Heart left ventricle (tissue), 16 donors: ENCODE measurements around the gene PTPN5. TPM values are rescaled to one million over a fixed set of nuclear protein-coding genes. Genes with fewer than 3 reads are reported as not detected.

ENCODE experiments used
- ATAC-seq, 4 donors: fragments of 200-7000 bp; cut with Tn5 transposase; one replicate each; pipeline ENCODE4 v1.9.1; 2020 to 2022; ENCODE audit warnings: moderate library complexity in 4 of 4, mild to moderate bottlenecking in 3 of 4, moderate number of reproducible peaks in 1 of 4
- DNase-seq, 5 donors: peaks; one replicate each; pipeline ENCODE4 v3.0.0-alpha.2; 2020
- H3K27ac ChIP-seq, 12 donors: fragments of 200-600 bp; sonication (generic) in 4 of 12; one replicate each; pipeline versions ENCODE4 v1.5.0 to v1.8.0; 2016 to 2022; ENCODE audit warnings: mild to moderate bottlenecking in 2 of 12
- H3K27me3 ChIP-seq, 9 donors: fragments of 200-600 bp; sonication (generic) in 2 of 9; one replicate each; pipeline versions ENCODE4 v1.5.1 to v1.8.0; 2016 to 2022; ENCODE audit warnings: mild to moderate bottlenecking in 3 of 9
- H3K36me3 ChIP-seq, 9 donors: fragments of 200-600 bp; sonication (generic) in 2 of 9; one replicate each; pipeline versions ENCODE4 v1.5.0 to v1.8.0; 2018 to 2022; ENCODE audit warnings: mild to moderate bottlenecking in 2 of 9
- H3K4me1 ChIP-seq, 12 donors: fragments of 200-600 bp; sonication (generic) in 4 of 12; one replicate each; pipeline versions ENCODE4 v1.5.0 to v1.8.0; 2016 to 2022; ENCODE audit warnings: mild to moderate bottlenecking in 3 of 12
- H3K4me3 ChIP-seq, 12 donors: fragments of 200-600 bp; sonication (generic) in 4 of 12; one replicate each; pipeline versions ENCODE4 v1.5.0 to v1.8.0; 2017 to 2022; ENCODE audit warnings: mild to moderate bottlenecking in 9 of 12, moderate library complexity in 4 of 12
- H3K9me3 ChIP-seq, 12 donors: fragments of 200-600 bp; sonication (generic) in 4 of 12; one replicate each; pipeline versions ENCODE4 v1.5.0 to v1.8.0; 2016 to 2022; ENCODE audit warnings: mild to moderate bottlenecking in 1 of 12
- POLR2A ChIP-seq, 2 donors: fragments of 450-650 bp; IDR thresholded peaks; one replicate each; pipeline ENCODE4 v1.6.1; 2017; ENCODE audit warnings: antibody characterized with exemption in 2 of 2, mild to moderate bottlenecking in 2 of 2, moderate library complexity in 2 of 2
- WGBS, 4 donors: extraction: QIAGEN DNeasy Blood & Tissue Kit in 2 of 4; methylation state at CpG; one replicate each; pipeline versions ENCODE4 v1.1.5 to v1.1.7; 2013 to 2018; 5-methylcytosine and 5-hydroxymethylcytosine counted together
- intact Hi-C, 10 donors: fragments of 100-400 bp; cut with DNase I; formaldehyde crosslinking; loops; one replicate each; pipeline versions ENCODE4 v1.11.1 to v1.14.2; 2022
- polyA plus RNA-seq, 2 donors: library from polyadenylated mRNA; stranded (reverse); fragments of 200-250 nt; gene quantifications; one replicate each; pipeline ENCODE4 v1.2.3, GENCODE V29; 2013
- total RNA-seq, 9 donors: library from RNA; depleted of rRNA in 2 of 9; stranded (reverse); fragments of >200 nt in 2 of 9; fragmentation: NEBNext Ultra II Directional in 3 of 9; extraction: Animal tissue kit (Norgen Biotek cat#: 25700) in 3 of 9; gene quantifications; one replicate each; pipeline versions ENCODE4 v1.1.0 to v1.2.4, GENCODE V29; 2016 to 2023
- TF ChIP-seq, protein P1 (sequence below), 12 donors: fragments of 200-600 bp; sonication (generic) in 4 of 12; IDR thresholded peaks; one replicate each; pipeline versions ENCODE4 v1.5.0 to v1.8.0; 2018 to 2022; ENCODE audit warnings: antibody characterized with exemption in 12 of 12, mild to moderate bottlenecking in 5 of 12
- donor health status: ischemic (EF 13 %, LVEDD 7.1; RV severe dilation, severe dysfunction).
- donor health status: healthy with polysubstance abuse.
- donor health status: DM: no; HTN: yes; CAD: no.
- donor health status: DM: no; HTN: no; CAD: no.
- donor health status: ischemic (EF 25% LVEDD 6.9; RV normal size, moderate dysfunction).
- donor health status: ischemic (EF 25% LVEDD 5.7; RV mildly dilated, moderate dysfunction).
- donor health status: healthy.
- donor health status: DM: yes; HTN: yes; CAD: no.
- donor health status: ischemic (EF 35%, LVEDD 5.7; RV mildly dilated, moderate dysfunction).
- donor health status: nonischemic (EF 11% LVEDD 7.7; RV severe dilation, severe dysfunction).
- donor health status: DM: yes; HTN: yes; CAD: no.
- donor health status: PGD.
- donor health status: ischemic (EF 29% LVEDD 5.4; RV normal size, mild dysfunction).
- donor health status: nonischemic (EF 23%, LVEDD 6.1; RV moderate dilation, normal function).

Gene PTPN5
- total and polyA plus RNA-seq, 11 donors, result 2.3 to 18.5 (median 5.4) TPM

DNA sequence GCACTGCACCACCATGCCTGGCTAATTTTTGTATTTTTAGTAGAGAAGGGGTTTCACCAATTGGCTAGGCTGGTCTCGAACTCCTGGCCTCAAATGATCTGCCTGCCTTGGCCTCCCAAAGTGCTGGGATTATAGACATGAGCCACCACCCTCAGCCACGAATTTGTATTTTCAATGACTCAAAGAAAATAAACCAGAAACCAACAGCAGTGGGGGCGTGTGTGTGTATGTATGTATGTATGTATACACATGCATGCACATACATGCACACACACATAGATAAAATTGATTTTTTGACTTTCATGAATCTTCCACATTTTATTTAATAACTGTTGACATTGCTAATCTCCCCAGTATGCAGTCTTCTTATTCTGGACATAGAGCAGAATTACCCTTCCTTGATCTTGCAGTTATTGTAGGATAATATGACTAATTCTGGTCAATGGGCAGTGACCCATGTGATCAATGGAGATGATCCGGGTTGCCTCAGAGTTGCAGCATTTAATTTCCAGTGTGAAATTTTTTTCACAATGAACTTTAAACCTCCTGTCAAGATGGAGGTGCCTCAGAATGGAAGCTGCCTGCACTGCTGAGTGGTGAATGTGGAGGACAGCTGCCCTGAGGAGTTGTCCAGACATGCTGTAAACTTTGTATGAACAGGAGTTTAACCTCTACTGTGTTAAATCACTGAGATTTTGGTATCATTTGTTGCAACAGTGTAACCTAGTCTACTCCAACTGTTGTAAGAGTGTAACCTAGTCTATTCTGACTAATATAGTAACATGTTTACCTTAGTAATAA is 12.8 kb upstream of the PTPN5 start:
- Histone ChIP-seq H3K4me3 (no peak overlapping the region), H3K36me3 (no peaks in the 10 kb centered on the region), H3K4me1 (no peaks in the 10 kb centered on the region), H3K9me3 (no peaks in the 10 kb centered on the region), H3K27me3 (peaks cover 0 to 5% (median 0%) of the 10 kb centered on the region in 9 donors), H3K27ac (no peak overlapping the region)
- TF ChIP-seq, protein P1, sequence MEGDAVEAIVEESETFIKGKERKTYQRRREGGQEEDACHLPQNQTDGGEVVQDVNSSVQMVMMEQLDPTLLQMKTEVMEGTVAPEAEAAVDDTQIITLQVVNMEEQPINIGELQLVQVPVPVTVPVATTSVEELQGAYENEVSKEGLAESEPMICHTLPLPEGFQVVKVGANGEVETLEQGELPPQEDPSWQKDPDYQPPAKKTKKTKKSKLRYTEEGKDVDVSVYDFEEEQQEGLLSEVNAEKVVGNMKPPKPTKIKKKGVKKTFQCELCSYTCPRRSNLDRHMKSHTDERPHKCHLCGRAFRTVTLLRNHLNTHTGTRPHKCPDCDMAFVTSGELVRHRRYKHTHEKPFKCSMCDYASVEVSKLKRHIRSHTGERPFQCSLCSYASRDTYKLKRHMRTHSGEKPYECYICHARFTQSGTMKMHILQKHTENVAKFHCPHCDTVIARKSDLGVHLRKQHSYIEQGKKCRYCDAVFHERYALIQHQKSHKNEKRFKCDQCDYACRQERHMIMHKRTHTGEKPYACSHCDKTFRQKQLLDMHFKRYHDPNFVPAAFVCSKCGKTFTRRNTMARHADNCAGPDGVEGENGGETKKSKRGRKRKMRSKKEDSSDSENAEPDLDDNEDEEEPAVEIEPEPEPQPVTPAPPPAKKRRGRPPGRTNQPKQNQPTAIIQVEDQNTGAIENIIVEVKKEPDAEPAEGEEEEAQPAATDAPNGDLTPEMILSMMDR (IDR thresholded peaks at IDR 0.05), result no peak
- no peak for TF ChIP-seq POLR2A (IDR thresholded peaks at IDR 0.05)
- ATAC-seq (no peak), DNase-seq (no peak)
- intact Hi-C loops, result loop anchor here in 2 of 10 donors (5.0 to 10.0 kb wide), 2 partner anchors 687 to 690 kb away; no protein-coding TSS in a partner anchor
- WGBS, 4 donors, result 57 to 69% (median 65%) methylated on average over 4 of the region's 4 CpGs

DNA sequence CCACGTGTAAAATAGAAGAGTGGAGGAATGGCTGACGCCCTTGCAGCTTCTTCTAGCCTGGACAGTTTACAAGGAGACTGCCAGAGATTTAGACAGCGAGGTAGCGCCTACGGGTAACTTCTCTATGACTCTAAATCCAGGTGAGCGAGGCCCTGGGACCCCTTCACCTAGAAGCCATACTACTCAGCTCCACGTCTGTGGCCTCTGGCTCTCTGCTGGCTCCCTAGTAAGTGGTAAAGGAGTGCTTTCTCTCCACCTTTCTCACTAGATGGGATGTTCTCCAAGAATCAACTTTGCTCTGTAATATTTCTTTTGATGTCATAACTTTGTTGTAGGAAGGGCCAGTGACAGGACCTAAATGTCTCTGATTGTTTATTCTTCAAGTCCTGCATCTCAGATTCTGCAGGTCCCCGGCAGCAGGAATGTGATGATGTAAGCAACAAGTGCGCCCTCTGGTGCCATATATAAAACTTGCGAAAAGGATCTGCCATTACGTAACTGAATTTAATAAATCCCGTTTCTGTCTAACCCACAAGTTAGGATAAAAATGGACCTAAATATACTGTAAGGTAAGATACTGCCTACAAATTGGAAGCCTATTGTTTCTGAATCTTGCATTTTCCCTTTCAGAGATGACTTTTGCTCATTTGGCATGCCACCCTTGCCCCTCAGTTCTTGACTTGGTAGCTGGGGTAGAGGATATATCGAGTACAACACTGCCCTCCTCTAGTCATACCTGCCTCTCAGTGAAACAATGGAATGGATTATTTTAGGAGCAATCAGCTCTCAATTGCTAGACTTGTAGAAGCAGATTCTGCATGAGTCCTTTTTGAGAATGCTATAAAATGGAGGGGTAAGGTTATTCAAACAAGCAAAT is 11.0 kb upstream of the PTPN5 start:
- Histone ChIP-seq H3K9me3 (no peaks in the 10 kb centered on the region), H3K27ac (no peak overlapping the region), H3K27me3 (peaks cover 0 to 5% (median 0%) of the 10 kb centered on the region in 9 donors), H3K4me1 (no peaks in the 10 kb centered on the region), H3K4me3 (no peak overlapping the region), H3K36me3 (no peaks in the 10 kb centered on the region)
- ATAC-seq (peak in 1 of 4 donors; percentile 33), DNase-seq (peak in 3 of 5 donors; percentile 31 to 49 (median 35))
- TF ChIP-seq POLR2A (IDR thresholded peaks at IDR 0.05), result no peak
- TF ChIP-seq, protein P1 (IDR thresholded peaks at IDR 0.05), result peak; percentile 22 to 70 (median 55)
- 36 to 44% (median 38%) methylated on average over 13 of the region's 13 CpGs for WGBS, 4 donors
- intact Hi-C loops, result loop anchor here in 4 of 10 donors (2.0 to 10.0 kb wide), 4 partner anchors 28 to 688 kb away; no protein-coding TSS in a partner anchor

DNA sequence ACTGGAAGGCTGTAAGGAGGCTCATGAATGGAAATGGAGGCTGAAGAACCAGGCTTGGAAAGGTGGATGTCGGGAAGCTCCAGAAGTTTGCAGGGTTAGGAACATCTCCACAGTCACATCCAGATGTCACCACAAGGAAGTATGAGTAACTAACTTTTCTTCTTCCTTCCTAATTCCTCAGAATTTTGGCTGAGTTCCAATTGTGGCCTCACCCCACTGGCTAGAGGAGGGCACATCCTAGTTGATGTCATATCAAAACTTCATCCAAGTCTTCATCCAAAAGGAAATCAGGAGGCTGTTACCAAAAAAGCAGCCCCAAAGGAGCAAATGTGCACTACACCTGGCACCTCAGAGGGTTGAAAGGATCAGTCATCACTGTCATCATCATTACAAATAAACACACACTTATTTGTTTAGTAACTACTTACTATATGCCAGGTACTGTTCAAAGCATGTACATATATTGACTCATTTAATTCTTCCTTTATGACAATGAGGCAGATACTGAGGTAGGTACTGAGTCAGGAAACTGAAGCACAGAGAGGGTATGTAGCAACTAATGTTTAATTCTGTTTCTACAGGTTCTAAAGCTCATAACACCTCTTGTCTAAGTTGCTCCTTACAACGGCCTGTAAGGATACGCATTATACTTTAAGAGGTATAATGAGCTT is 7.3 kb upstream of the PTPN5 start:
- ATAC-seq (no peak), DNase-seq (no peak)
- Histone ChIP-seq H3K4me1 (no peaks in the 10 kb centered on the region), H3K36me3 (no peaks in the 10 kb centered on the region), H3K27me3 (peaks cover 0 to 16% (median 0%) of the 10 kb centered on the region in 9 donors), H3K4me3 (no peak overlapping the region), H3K9me3 (no peaks in the 10 kb centered on the region), H3K27ac (no peak overlapping the region)
- intact Hi-C loops, result no loop called here
- 76 to 86% (median 82%) methylated on average over 3 of the region's 3 CpGs for WGBS, 4 donors
- TF ChIP-seq POLR2A (IDR thresholded peaks at IDR 0.05), result no peak
- TF ChIP-seq, protein P1 (IDR thresholded peaks at IDR 0.05), result no peak
